Loucy (cell line): Measurements from ENCODE around the gene TDRD9.

Source experiments
- H2AFZ ChIP-seq: fragments of 200-600 bp; sonication (generic); 2 replicates; pipeline ENCODE4 v1.6.0; 2016; ENCODE audit warnings: antibody characterized with exemption, mild to moderate bottlenecking, low read length, moderate library complexity
- H3F3A ChIP-seq: fragments of 200-600 bp; 2 replicates; pipeline ENCODE4 v1.6.0; 2016; ENCODE audit warnings: antibody characterized with exemption, low read depth, mild to moderate bottlenecking
- H3K27me3 ChIP-seq: fragments of 200-600 bp; sonication (generic); 2 replicates; pipeline ENCODE4 v1.6.1; 2014; ENCODE audit warnings: low read length, mild to moderate bottlenecking; ENCODE audit not compliant: insufficient read depth, poor library complexity, severe bottlenecking
- H3K36me3 ChIP-seq: fragments of 200-600 bp; sonication (generic); 2 replicates; pipeline ENCODE4 v1.6.1; 2016; ENCODE audit warnings: low read length; ENCODE audit not compliant: insufficient read depth
- H3K4me1 ChIP-seq: fragments of 200-600 bp; sonication (generic); 2 replicates; pipeline ENCODE4 v1.5.1; 2014; ENCODE audit warnings: low read length, mild to moderate bottlenecking; ENCODE audit not compliant: insufficient read depth, poor library complexity, severe bottlenecking
- H3K4me2 ChIP-seq: fragments of 200-600 bp; sonication (generic); 2 replicates; pipeline ENCODE4 v1.6.0; 2014; ENCODE audit warnings: antibody characterized with exemption, low read length, low read depth, mild to moderate bottlenecking; ENCODE audit not compliant: poor library complexity, severe bottlenecking
- H3K4me3 ChIP-seq: fragments of 200-600 bp; sonication (generic); 2 replicates; pipeline ENCODE4 v1.5.1; 2014; ENCODE audit warnings: low read length, mild to moderate bottlenecking, mixed read lengths; ENCODE audit not compliant: poor library complexity, severe bottlenecking
- H3K79me2 ChIP-seq: fragments of 200-600 bp; sonication (generic); 2 replicates; pipeline ENCODE4 v1.6.1; 2014; ENCODE audit warnings: low read length; ENCODE audit not compliant: insufficient read depth
- H3K9ac ChIP-seq: fragments of 200-600 bp; sonication (generic); 2 replicates; pipeline ENCODE4 v1.6.0; 2014; ENCODE audit warnings: mild to moderate bottlenecking, low read depth, low read length, moderate library complexity; ENCODE audit not compliant: poor library complexity, severe bottlenecking
- H3K9me2 ChIP-seq: fragments of 200-600 bp; sonication (generic); replicated peaks from 2 replicates; pipeline ENCODE4 v1.6.1; 2016; ENCODE audit warnings: low read depth, low read length, mixed read lengths
- H3K9me3 ChIP-seq: fragments of 200-600 bp; sonication (generic); 2 replicates; pipeline ENCODE4 v1.6.1; 2014; ENCODE audit warnings: mild to moderate bottlenecking, antibody characterized with exemption, low read length, low read depth; ENCODE audit not compliant: insufficient read depth
- H4K20me1 ChIP-seq: fragments of 200-600 bp; sonication (generic); 2 replicates; pipeline ENCODE4 v1.6.0; 2014; ENCODE audit warnings: antibody characterized with exemption, low read length, mild to moderate bottlenecking; ENCODE audit not compliant: insufficient read depth, poor library complexity, severe bottlenecking
- CTCF ChIP-seq: fragments of 200-600 bp; sonication (generic); conservative IDR thresholded peaks from 2 replicates; pipeline ENCODE4 v1.5.1; 2014; ENCODE audit warnings: mild to moderate bottlenecking, antibody characterized with exemption, low read length
- EZH2phosphoT487 ChIP-seq: fragments of 200-600 bp; IDR thresholded peaks from 2 replicates; pipeline ENCODE4 v1.6.1; 2018; ENCODE audit warnings: antibody characterized with exemption, mild to moderate bottlenecking, moderate library complexity, borderline replicate concordance

Gene TDRD9

DNA sequence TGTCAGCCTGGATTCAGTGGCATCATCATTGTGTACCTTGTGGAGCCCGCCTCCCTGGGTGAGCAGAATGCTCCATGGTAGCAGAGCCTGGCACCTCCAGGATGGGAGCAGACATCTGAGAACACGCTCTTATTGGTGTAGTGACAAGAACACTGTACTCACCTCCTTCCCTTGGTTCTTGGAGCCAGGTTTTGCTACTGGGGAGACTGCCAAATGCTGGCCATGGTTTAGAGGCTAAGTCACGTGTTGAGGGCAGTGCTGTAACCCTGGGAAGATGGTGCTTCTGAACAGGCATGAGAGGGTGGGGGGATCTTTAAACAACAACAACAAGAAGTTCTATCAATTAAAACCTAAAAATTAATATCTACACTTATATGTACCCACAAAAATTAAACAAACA, 109.6 kb downstream of the TDRD9 start:
- Histone ChIP-seq H3K9me3 (no peaks in the 10 kb centered on the region), H3K9me2 (no peaks in the 10 kb centered on the region), H3K4me2 (no peak overlapping the region), H3K36me3 (no peaks in the 10 kb centered on the region), H3K9ac (no peak overlapping the region), H3K79me2 (no peaks in the 10 kb centered on the region), H3K4me1 (no peaks in the 10 kb centered on the region), H3F3A (no peaks in the 10 kb centered on the region), H4K20me1 (no peaks in the 10 kb centered on the region), H3K27me3 (no peaks in the 10 kb centered on the region), H3K4me3 (no peak overlapping the region), H2AFZ (no peak overlapping the region)
- TF ChIP-seq EZH2phosphoT487 (no peak), CTCF (no peak)

DNA sequence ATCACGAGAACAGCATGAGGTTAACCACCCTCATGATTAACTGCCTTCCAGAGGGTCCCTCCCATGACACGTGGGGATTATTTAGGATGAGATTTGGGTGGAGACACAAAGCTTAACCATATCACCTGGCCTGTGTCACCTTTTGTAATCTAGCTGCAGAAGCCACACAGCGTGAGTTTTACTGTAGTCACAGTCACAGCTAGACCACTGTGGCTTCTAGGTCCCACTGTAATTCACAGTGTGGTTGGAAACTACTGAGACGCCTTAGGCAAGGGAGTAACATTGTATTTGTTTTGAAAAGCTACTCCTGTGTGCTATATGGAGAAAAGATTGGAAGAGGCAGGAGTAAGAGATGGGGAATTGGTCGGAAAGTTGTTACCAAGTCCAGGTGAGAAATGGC, 111.0 kb downstream of the TDRD9 start:
- H3K4me2 ChIP-seq, result no peak overlapping the region
- H3K9me3 ChIP-seq, result no peaks in the 10 kb centered on the region
- no peaks in the 10 kb centered on the region for H3K9me2 ChIP-seq
- no peaks in the 10 kb centered on the region for H3K4me1 ChIP-seq
- no peaks in the 10 kb centered on the region for H3F3A ChIP-seq
- no peaks in the 10 kb centered on the region for H4K20me1 ChIP-seq
- no peak overlapping the region for H3K4me3 ChIP-seq
- H3K9ac ChIP-seq, result no peak overlapping the region
- H3K36me3 ChIP-seq, result no peaks in the 10 kb centered on the region
- no peaks in the 10 kb centered on the region for H3K79me2 ChIP-seq
- no peaks in the 10 kb centered on the region for H3K27me3 ChIP-seq
- no peak overlapping the region for H2AFZ ChIP-seq
- no peak for TF ChIP-seq EZH2phosphoT487
- TF ChIP-seq CTCF, result no peak

GRCh38 chr14:104040539-104040938, 112.3 kb downstream of the TDRD9 start:
- Histone ChIP-seq H3K9me2 (no peaks in the 10 kb centered on the region), H2AFZ (no peak overlapping the region), H3K79me2 (no peaks in the 10 kb centered on the region), H3K36me3 (no peaks in the 10 kb centered on the region), H3K4me2 (no peak overlapping the region), H3K4me3 (no peak overlapping the region), H3K4me1 (no peaks in the 10 kb centered on the region), H3F3A (no peaks in the 10 kb centered on the region), H4K20me1 (no peaks in the 10 kb centered on the region), H3K9me3 (no peaks in the 10 kb centered on the region), H3K27me3 (no peaks in the 10 kb centered on the region), H3K9ac (no peak overlapping the region)
- TF ChIP-seq CTCF, result no peak
- no peak for TF ChIP-seq EZH2phosphoT487
